ENCODE results near the gene SKOR1. TPM values are rescaled to one million over a fixed set of nuclear protein-coding genes. Genes with fewer than 3 reads are reported as not detected.

SKOR1 gene
- total RNA-seq, 1 experiment from 2014 or later: 0.13 TPM

- Histone ChIP-seq H3K14ac (ENCODE audit: insufficient read depth, low read length) (no peak overlapping the region), H4K8ac (replicated peaks; ENCODE audit: insufficient read length, low read depth, low read length) (no peak overlapping the region), H4K91ac (ENCODE audit: insufficient read length, low read depth, low read length) (no peak overlapping the region), H3K56ac (ENCODE audit: insufficient read length, low read depth, low read length) (no peak overlapping the region), H3K27ac (ENCODE audit: insufficient read length, low read depth, low read length) (no peak overlapping the region), H3K18ac (ENCODE audit: insufficient read length, low read depth, low read length) (no peak overlapping the region), H3T11ph (ENCODE audit: low read length) (no peak overlapping the region), H3K9ac (ENCODE audit: extremely low read depth, insufficient read length, low read length) (no peak overlapping the region), H3K4me1 (ENCODE audit: insufficient read depth, low read length) (no peaks in the 10 kb centered on the region), H3K23me2 (ENCODE audit: insufficient read length, low read depth, low read length, poor library complexity, severe bottlenecking) (no peaks in the 10 kb centered on the region), H2BK12ac (ENCODE audit: insufficient read length, low read depth, low read length) (no peak overlapping the region), H3K4ac (ENCODE audit: low read depth, low read length) (no peak overlapping the region), H2BK5ac (ENCODE audit: insufficient read length, low read length) (no peak overlapping the region), H3K23ac (ENCODE audit: insufficient read length, low read depth, low read length) (no peak overlapping the region), H2BK120ac (ENCODE audit: low read depth, low read length, poor library complexity, severe bottlenecking) (no peak overlapping the region), H3K27me3 (ENCODE audit: insufficient read depth, low read length) (no peaks in the 10 kb centered on the region), H2BK15ac (ENCODE audit: low read depth, low read length) (no peak overlapping the region), H2BK20ac (ENCODE audit: low read depth, low read length, poor library complexity, severe bottlenecking) (no peak overlapping the region), H3K4me2 (ENCODE audit: insufficient read depth, insufficient read length, low read length) (no peak overlapping the region), H2AFZ (ENCODE audit: low read length) (no peak overlapping the region), H3K79me1 (ENCODE audit: insufficient read depth, low read depth, low read length, poor library complexity, severe bottlenecking) (no peaks in the 10 kb centered on the region), H4K20me1 (ENCODE audit: control insufficient read depth, insufficient read depth, insufficient read length) (no peaks in the 10 kb centered on the region), H2AK5ac (ENCODE audit: insufficient read length, low read length) (no peak overlapping the region), H4K5ac (ENCODE audit: insufficient read length, low read depth, low read length) (no peak overlapping the region), H3K79me2 (ENCODE audit: insufficient read depth, low read length) (no peaks in the 10 kb centered on the region), H3K9me3 (ENCODE audit: control insufficient read depth, low read depth, low read length) (peaks cover 2% of the 10 kb centered on the region)
- no CpG with 5 or more reads among the region's 2 CpGs for WGBS (ENCODE audit: extremely low coverage, insufficient read length, low lambda C conversion rate)
- no peak for DNase-seq
- Mint-ChIP-seq H3K4me1 (peaks cover 12 to 13% of the 10 kb centered on the region in 2 experiments; a peak in 3 of 4 replicates), H3K27ac (no peak overlapping the region), H3K27me3 (ENCODE audit: low read depth) (peaks cover 5% of the 10 kb centered on the region), H3K4me3 (no peak overlapping the region), H3K36me3 (ENCODE audit: insufficient read depth in 1 of 3, low read depth in 3 of 3) (peaks cover 0 to 3% (median 0%) of the 10 kb centered on the region in 3 experiments; a peak in 2 of 7 replicates), H3K9me3 (peaks cover under 1 to 2% of the 10 kb centered on the region in 2 experiments; a peak in 1 of 5 replicates)
- TF ChIP-seq CTCF (conservative IDR thresholded peaks at IDR 0.05): no peak
Measured at GRCh38 chr15:67878712-67879206, 53.5 kb downstream of the SKOR1 start.
